NCI-H526 treated with DMSO at 0.1 percent for 48 hours (cell line): Measurements from ENCODE around the gene FKBP14.

Experiments
- DNase-seq: peaks from one replicate; lab custom pipeline; 2025; lab: John Stamatoyannopoulos, UW

The FKBP14 gene

DNA sequence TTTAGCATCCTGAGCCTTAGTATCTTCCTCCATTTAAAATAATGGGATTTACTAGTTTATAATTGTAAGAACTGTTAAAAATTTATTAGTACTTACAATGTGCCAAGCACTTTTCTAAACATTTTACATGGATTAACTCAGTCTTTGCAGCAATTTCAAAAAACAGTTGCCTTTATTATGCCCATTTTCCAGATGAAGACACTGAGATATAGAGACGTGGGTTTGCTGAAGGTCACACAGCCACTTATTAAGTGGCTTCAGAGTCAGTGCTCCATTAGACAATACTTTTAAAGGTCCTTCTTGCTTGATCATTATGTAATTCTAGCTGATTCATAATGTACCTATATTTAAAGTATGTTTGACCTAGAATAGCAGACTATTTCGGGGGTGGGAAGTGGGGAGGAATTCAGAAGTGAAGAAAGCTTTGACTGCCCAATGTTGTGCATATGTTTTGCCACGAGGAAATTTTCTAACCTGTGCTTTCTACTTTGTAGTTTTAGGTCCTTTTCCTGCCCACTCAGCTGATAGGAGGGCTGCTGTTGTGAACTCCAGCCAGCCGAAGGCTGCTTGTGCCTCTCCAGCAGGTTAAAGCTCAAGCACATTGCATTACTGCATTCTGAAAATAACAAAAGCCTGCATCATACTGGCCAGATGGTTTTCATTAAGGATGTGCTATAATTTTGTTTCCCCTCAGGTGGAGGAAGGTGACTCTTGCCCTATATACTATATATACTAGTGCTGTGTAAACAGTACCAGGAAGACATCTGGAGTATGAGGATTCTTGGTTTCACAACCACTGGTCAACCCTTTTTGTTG is 6.0 kb upstream of the FKBP14 start:
- no peak for DNase-seq

DNA sequence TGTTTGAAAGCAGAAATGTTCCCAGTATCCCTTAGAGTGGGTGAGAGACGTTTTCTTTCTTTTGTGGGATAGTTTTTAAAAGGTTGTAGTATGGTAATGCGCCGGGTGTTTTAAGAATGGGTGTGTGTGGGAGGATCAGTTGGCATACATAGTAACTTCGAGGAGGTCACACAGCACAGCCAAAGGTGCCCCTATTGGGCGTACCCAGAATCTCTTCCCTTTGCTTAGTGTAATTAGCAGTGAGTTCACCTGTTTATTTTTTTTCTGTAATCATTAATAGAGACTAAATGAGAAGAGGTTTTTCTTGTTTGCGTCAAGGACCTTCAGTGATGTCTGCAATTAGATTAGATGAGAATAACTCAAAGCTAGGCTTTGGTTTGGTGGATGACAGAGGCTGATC is 3.2 kb upstream of the FKBP14 start:
- DNase-seq, result no peak

GRCh38 chr7:30028749-30029635 is 2.5 kb upstream of the FKBP14 start:
- peak; percentile 27 for DNase-seq

DNA sequence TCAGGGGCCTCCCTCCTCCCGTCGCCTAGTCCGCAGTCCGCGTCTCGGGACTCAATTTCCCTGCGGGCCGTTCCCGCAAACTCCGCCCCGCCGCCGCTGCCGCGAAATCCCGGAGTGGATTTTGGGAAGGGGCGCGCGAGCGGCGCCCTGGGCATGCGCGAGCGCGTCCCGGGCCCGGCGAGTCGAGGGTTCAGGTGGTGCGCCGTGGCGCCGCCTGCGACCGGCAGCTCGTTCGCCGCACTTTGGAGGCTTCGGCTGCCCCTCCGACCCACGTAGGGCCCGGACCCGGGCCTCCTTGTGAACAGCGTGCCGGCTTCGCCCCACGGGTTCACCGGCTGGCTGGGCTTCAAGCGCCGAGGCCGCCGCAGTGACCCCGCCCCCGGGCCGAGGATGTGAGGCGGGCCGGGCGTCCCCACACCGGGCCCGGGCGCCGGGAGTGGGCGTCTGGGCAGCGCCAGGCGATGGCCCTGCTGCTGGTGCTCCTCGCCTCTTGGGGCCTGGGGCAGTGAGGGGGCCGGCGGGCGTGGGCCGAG is 1.8 kb upstream of the FKBP14 start, which contains the start of gene PLEKHA8:
PLEKHA8 (plus strand) TSS at position 197 of the 533 bp plus-strand sequence. CDS start 351 bp downstream, outside the sequence.
- DNase-seq, result peak; percentile 82

DNA sequence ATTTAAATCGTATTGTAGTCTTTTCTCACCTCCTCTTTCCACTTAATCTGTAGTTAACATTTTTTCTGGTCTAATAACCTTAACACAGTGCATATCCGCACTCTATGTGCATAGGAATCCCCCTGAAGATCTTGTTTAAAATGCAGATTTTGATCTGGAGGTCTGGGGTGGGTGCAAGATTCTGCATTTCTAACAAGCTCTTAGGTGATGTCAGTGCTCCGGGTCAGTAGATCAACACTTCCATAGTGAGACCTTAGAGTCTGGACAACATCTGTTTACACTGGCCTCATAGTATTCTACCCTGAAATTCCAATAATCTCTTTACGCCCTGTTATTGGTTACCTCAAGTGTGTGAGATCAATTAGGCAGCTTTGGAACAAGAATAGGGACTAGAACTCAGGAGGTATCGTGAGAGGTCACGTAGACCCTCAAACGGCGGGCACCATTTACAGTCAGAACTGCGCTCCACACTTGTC is 1.3 kb upstream of the FKBP14 start:
- DNase-seq, result no peak

DNA sequence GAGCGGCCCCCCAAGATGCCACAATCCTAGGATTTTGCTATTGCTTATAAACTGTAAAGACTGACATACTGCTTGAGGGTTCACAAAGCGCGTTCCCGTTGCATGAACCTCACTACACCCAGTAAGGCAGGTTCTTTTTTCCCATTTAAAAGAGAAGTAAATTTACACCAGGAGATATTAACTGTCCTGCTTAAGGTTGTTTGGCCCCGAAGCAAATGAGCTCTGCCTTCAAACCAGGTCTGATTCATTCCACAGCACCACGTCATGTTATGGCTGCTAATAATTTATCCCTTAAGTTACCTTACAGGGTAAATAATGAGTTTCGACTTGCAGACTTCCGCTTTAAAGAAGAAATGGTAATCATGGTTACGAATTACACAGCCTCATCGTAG is 559 bp upstream of the FKBP14 start:
- no peak for DNase-seq

DNA sequence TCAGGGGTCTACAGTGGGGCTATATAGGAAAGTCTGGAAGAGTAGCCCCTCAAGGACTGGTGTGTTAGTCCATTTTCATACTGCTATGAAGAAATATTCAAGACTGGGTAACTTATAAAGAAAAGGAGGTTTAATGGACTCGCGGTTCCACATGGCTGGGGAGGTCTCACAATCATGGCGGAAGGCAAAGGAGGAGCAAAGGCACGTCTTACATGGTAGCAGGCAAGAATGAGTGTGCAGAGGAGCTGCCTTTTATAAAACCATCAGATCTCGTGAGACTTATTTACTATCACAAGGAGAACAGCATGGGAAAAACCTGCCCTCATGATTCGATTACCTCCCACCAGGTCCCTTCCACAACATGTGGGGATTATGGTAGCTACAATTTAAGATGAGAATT is 3.0 kb downstream of the FKBP14 start:
- DNase-seq, result no peak

DNA sequence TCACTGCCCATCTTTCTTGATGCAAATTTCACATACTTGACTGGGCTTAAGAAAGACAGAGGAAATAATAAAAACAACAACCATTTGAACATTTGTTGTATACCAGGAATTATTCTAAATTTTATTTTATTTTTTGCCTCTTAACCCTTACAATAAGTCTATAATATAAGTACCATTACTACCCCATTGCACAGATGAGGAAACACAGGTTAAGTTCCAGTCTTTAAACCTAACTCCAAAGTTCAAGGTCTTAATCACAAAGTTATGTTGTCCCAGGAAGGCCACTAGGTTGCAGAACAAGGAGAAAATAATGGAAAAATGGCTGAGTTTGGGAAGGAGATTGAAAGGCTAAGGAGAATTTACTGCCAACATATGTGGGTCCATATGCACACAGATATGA is 3.5 kb downstream of the FKBP14 start:
- DNase-seq, result no peak

DNA sequence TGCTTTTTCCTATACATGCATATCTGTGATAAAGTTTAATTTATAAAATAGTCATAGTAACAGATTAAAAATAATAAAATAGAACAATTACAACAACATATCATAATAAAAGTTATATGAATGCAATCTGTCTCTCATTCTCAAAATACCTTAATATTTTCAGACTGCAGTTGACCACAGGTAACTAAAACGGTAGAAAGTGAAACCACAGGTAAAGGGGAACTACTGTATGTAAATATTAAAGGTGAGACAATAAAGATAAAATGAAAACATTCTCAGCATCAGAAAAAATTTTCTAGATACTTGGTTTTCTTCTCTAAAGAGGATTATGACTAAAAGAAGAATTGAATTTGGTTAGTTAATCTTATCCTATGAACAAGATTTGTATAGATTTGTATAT is 6.0 kb downstream of the FKBP14 start:
- DNase-seq, result peak; percentile 22

GRCh38 chr7:30019960-30020359 is 6.5 kb downstream of the FKBP14 start:
- no peak for DNase-seq

- no peak for DNase-seq
These were observed 7.1 kb downstream of the FKBP14 start for GRCh38 chr7:30019387-30019786.

GRCh38 chr7:30018451-30018850 is 8.1 kb downstream of the FKBP14 start:
- DNase-seq, result no peak

- DNase-seq, result no peak
These were observed 13.7 kb downstream of the FKBP14 start for GRCh38 chr7:30012757-30013156.

DNA sequence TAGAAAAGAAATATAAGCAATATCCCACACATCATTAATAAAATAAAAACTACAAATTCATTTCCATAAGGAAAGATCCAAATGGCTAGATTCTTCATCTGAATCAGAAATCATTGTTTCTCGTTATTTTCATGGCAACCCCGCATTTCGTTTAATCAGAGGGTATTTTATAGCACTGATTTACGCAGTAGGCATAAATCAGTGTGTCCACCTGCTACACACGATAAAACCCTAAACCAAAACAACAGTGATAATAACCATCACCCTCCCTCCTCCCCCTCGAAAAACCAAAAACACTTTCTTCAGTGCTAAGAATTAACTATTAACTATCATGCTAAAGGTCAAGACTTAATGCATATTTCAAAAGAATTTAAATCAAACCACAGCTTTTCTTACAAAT is 16.5 kb downstream of the FKBP14 start:
- DNase-seq, result no peak

GRCh38 chr7:30005464-30005863 is 21.0 kb downstream of the FKBP14 start:
- DNase-seq, result no peak

GRCh38 chr7:30003098-30003497 is 23.4 kb downstream of the FKBP14 start:
- no peak for DNase-seq

DNA sequence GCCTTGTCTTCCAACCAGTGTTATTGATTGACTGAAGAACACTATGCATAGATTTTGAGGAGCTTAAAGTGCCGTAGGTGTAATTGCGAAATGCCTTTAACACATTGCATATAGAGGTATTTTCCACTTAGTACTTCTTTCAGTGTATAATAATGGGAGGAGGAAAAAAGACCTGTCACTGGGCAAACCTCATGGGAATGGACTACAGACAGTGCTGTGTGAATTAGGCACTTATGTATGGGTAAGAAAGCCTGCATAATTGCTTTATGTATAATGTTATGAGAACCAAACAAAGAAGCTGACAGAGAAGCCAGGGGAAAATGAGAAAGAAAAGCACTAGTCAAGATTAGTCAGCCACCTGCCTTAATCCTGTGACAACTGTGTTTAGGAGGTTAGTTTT is 24.5 kb downstream of the FKBP14 start:
- no peak for DNase-seq

DNA sequence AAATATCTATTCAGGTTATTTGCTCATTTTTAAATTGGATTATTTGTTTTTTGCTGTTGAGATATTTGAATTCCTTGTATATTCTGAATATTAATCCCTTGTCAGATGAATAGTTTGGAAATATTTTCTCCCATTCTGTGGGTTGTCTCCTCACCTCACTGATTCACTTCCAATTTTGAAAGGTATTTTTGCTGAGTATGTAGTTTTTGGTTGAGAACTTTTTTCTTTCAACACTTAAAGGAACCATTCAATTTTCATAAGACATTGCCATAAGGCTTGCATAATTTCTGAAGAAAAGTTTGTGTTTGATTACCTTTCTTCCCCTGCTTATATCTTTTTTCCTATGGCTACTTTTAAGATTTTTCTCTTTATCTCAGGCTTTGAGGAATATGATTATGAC is 28.0 kb downstream of the FKBP14 start:
- no peak for DNase-seq

DNA sequence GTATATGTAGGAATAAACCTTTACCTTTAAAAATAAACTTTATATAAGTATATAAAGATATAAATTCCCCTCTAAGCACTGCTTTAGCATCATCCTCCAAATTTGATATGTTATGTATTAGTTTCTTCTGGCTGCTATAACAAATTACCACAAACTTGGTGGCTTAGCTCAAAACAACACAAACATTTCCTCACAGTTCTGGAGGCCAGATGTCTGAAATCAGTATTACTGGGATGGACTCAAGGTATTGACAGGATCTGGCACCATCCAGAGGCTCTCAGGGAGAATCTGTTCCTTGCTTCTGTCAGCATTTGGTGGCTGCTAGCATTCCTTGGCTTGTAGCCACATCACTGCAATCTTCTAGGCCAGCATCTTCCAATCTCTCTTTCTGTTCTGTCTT is 30.2 kb downstream of the FKBP14 start:
- no peak for DNase-seq

GRCh38 chr7:29995652-29996051 is 30.9 kb downstream of the FKBP14 start:
- no peak for DNase-seq

- no peak for DNase-seq
These were observed 33.4 kb downstream of the FKBP14 start for GRCh38 chr7:29993140-29993539.

GRCh38 chr7:29991937-29992336 is 34.6 kb downstream of the FKBP14 start:
- DNase-seq, result no peak

DNA sequence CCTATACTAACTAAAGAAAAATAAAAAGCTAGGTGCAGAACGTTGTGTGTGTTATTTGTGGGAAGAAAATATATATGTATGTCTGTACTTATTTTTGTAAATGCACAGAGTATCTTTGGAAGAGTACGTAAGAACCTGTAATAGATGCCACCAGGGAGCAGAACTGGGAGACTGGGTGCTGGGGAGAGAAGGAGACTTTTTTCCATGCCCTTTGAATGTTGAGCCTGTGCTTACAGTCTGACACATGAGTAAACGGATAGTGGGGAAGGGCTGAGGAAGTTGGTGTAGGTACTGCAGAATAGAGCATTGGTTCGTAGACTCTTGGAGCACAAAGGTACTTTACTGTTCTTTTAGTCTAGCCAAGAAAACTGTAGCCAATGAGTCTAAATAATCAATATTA is 35.6 kb downstream of the FKBP14 start:
- peak; percentile 4 for DNase-seq
